GM19240 (cell line): ENCODE data around the gene HLA-G.
A peak's percentile ranks its signal among the peaks of the same experiment; 100 is the strongest.
"Not testable (repeated sequence)": the region's sequence is repeated elsewhere in the genome, so short reads cannot be mapped to it uniquely, and the experiment has no call there.

Source experiments
- DNase-seq: peaks from one replicate; pipeline ENCODE4 v3.0.0; 2011; ENCODE audit warnings: low spot score; ENCODE audit not compliant: insufficient read length

Gene HLA-G

DNA sequence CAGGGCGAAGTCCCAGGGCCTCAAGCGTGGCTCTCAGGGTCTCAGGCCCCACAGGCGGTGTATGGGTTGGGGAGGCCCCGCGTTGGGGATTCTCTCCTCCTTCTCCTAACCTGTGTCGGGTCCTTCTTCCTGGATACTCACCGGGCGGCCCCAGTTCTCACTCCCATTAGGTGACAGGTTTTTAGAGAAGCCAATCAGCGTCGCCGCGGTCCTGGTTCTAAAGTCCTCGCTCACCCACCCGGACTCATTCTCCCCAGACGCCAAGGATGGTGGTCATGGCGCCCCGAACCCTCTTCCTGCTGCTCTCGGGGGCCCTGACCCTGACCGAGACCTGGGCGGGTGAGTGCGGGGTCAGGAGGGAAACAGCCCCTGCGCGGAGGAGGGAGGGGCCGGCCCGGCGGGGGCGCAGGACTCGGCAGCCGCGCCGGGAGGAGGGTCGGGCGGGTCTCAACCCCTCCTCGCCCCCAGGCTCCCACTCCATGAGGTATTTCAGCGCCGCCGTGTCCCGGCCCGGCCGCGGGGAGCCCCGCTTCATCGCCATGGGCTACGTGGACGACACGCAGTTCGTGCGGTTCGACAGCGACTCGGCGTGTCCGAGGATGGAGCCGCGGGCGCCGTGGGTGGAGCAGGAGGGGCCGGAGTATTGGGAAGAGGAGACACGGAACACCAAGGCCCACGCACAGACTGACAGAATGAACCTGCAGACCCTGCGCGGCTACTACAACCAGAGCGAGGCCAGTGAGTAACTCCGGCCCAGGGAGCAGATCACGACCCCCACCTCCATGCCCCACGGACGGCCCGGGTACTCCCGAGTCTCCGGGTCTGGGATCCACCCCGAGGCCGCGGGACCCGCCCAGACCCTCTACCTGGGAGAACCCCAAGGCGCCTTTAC lies at the start of gene HLA-G:
Gene HLA-G (plus strand): TSS at position 247 of the 892 bp plus-strand sequence. CDS start 20 bp downstream, at position 267.
- DNase-seq, result no peak

DNA sequence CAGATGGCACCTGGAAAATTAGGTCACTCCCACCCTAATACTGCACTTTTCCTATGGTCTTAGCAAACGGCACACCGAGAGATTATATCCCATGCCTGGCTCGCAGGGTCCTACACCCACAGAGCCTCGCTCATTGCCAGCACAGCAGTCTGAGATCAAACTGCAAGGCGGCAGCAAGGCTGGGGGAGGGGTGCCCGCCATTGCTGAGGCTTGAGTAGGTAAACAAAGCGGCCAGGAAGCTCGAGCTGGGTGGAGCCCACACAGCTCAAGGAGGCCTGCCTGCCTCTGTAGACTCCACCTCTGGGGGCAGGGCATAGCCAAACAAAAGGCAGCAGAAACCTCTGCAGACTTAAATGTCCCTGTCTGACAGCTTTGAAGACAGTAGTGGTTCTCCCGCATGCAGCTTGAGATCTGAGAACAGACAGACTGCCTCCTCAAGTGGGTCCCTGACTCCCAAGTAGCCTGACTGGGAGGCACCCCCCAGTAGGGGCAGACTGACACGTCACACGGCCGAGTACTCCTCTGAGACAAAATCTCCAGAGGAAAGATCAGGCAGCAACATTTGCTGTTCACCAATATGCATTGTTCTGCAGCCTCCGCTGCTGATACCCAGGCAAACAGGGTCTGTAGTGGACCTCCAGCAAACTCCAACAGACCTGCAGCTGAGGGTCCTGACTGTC lies 47.5 kb upstream of the HLA-G start:
- not testable (repeated sequence) for DNase-seq

DNA sequence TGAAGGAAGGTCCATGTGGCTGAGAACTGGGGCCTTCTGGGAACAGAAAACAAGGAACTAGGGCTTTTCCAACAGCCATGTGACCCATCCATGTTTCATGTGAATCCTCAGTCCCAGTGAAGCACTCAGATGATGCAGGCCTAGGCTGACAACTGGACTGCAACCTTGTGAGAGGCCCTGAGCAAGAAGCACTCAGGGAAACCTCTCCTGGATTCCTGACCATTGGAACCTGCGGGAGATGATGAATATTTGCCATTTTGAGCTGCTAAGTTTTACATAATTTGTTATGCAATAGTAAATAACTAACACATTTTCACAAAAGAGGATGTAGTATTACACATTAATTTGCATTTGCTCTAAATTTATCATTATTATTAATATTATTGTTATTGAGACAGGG lies 38.4 kb upstream of the HLA-G start:
- no peak for DNase-seq

DNA sequence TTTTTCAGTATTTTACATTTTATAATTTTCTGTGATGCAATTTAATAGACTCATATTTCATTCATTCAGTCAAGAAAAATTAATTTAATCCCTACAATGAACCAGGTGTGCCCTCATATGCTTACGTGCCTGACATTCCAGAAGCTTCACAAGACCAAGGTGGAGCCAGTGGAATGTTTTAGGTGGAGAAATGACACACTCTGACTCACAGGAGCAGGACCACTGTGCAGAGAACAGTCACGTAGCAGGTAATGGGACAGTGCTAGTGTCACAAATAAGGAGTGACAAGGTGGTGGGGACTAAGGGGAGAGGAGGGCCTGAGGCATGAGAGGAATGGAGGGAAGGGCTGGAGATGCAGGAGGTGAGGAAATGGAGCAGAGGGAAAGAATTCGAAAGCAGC lies 37.0 kb upstream of the HLA-G start:
- no peak for DNase-seq

DNA sequence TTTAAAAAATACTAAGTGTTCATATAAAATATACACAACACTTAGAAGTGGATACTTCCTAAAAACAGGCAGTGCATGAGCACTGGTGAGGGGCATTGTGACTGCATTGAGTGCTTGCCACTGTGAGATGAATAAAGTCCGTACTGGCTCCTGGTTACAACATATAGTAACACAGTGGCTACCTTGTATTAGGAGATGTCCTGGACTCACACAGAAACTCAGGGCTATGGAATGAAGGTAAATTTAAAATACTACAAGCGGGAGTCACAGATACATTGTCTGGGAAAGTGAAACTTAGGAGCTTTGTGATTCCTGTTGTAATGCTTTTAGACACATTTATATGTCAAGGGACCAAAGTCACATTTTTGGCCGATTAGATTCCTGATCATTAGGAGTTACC lies 36.5 kb upstream of the HLA-G start:
- no peak for DNase-seq

DNA sequence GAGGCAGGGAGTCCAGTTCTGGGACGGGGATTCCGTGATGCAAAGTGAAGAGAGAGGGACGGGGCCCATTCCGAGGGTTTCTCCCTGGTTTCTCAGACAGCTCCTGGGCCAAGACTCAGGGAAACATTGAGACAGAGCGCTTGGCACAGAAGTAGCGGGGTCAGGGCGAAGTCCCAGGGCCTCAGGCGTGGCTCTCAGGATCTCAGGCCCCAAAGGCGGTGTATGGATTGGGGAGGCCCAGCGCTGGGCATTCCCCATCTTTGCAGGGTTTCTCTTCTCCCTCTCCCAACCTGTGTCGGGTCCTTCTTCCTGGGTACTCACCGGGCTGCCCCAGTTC lies 35.9 kb upstream of the HLA-G start:
- no peak for DNase-seq

DNA sequence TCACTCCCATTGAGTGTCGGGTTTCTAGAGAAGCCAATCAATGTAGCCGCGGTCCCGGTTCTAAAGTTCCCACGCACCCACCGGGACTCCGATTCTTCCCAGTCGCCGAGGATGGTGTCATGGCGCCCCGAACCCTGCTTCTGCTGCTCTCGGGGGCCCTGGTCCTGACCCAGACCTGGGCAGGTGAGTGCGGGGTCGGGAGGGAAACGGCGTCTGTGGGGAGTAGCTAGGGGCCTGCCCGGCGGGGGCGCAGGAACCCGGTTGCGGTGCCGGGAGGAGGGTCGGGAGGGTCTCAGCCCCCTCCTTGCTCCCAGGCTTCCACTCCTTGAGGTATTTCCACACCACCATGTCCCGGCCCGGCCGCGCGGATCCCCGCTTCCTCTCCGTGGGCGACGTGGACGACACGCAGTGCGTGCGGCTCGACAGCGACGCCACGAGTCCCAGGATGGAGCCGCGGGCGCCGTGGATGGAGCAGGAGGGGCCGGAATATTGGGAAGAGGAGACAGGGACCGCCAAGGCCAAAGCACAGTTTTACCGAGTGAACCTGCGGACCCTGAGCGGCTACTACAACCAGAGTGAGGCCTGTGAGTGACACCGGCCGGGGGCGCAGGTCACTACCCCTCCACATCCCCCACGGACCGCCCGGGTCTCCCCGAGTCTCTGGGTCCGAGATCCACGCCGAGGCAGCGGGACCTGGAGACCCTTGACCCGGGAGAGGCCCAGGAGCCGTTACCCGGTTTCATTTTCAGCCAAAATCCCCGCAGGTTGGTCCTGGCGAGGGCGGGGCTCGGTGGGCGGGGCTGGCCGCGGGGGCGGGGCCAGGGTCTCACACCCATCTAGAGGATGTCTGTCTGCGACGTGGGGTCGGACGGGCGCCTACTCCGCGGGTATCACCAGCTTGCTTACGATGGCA lies 35.2 kb upstream of the HLA-G start:
- DNase-seq, result peak; percentile 29

DNA sequence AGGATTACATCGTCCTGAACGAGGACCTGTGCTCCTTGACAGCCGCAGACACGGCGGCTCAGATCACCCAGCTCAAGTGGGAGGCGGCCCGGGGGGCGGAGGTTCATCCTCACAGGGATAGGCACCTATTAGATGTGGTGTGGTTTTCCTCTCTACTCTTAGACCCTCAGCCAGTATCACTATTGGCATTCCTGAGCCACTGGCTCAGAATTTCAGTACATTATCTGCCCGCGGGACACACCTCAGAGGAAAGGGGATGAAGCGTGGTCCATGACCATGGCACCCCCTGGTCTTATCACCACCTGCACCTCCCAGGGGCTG lies 34.6 kb upstream of the HLA-G start:
- DNase-seq, result no peak

DNA sequence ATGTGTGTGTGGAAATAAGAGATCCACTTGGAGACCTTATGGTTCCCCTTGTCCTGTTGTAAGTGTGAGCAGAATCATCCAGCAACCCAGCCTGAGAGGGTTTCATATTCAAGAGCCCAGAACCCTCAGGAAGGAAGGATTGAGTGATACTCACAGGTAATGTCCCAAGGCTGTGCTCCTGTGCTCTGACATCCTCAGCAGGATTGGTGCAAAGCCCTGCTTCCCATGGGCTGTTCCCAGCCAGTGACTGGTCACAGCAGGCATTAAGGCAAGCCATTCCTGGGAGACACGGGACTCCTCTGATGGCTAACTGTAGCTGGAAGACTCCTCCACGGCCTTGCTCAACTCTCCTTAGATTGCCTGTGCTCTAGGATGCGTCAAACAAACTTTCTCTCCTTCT lies 33.8 kb upstream of the HLA-G start:
- no peak for DNase-seq

DNA sequence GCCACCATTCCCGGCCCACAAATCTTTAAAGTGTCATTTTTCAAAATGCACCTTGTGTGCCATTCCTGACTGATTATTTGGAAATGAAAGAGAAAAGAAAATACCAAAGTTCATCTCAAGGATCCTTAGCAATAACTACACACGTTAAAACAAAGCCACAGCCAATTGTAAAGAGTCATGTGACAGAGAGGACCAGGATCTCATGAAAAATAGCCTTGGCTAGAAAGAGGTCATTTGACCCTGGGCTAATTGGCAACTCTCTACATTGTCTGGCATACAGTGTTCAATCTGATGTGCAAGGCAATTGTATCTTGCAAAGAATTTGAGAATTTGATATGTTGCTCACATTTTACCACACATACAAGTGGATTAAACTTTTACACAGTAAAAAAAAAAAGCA lies 31.6 kb upstream of the HLA-G start:
- DNase-seq, result no peak

DNA sequence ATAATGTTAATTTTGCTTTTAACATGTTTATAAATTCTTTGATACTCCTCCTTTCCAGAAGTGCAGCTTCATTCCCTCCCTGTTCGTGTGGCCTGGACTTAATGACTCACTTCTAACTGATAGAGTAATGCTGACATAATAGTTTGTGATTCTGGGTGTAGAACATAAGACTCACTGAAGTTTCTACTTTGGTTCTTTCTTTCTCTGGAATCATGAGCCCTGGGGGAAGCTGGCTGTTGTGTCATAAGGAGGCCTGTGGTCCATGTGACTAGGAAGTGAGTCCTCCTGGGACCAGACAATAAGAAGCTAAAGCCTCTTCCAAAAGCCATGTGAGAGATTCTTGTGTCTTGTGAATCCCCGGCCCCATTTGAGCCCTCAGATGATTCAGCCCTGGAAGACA lies 30.5 kb upstream of the HLA-G start:
- no peak for DNase-seq

DNA sequence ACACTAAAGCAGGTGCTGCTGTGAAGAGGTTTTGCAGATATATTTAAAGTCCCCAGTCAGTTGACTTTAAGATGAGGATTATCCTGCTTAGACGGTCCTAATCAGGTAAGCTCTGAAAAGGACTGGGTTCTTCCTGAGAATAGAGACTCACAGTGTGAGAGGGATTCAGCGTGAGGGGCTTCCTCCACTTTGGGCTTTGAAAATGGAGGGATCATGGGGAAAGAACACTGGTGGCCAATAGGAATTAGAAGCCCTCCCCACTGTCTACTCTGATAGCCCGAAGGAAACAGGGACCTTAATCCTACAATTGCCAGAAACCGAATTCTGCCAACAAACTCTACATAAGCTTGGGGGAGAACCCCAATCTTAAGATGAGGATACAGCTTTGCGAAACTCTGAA lies 29.7 kb upstream of the HLA-G start:
- no peak for DNase-seq

DNA sequence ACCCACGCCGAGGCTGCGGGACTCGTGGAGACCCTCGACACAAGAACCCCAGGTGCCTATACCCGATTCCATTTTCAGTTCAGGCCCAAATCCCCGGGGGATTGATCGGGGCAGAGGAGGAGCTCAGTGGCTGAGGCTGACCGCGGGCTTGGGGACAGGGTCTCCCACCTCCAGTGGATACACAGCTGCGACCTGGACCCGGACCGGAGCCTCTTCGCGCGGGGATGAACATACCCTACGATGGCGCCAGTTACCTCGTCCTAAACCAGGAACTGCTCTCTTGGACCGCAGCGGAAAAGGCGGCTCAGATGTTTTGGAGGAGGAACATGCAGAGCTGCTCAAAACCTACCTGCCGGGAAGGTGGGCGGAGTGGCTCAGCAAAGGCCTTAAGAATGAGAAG lies 27.4 kb upstream of the HLA-G start:
- no peak for DNase-seq

DNA sequence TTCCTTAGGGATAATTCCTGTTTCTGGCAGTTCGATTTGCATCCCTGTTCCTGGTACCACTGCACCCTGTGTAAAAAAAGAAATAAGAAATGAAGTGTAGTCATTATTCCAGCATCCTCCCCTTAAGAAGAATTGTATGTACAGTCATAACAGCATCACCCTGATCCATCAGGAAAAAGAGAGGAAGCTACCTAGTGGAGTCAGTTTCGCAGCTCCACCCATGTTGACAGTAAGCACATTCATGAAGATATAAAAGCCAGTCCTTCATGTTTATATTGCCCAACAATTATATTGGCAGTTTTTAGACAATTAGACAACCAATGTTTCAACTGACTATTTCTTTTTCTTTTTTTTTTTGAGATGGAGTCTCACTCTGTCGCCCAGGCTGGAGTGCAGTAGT lies 21.2 kb upstream of the HLA-G start:
- no peak for DNase-seq

DNA sequence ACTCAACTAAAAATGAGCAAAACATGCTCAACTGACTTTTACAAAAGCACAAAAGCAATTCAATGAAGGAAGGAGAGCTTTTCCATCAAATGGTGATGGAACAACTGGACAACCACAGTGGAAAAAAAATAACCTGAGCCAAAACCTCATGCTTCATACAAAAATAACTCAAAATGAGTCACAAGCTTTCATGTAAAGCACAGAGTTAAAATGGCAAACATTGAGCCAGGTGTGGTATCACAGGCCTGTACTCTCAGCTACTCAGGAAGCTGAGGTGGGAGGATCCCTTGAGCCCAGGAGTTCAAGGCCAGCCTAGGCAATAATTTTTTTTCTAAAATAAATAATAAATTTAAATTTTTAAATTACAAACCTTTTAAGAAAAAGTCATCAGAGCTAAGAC lies 18.4 kb upstream of the HLA-G start:
- no peak for DNase-seq

DNA sequence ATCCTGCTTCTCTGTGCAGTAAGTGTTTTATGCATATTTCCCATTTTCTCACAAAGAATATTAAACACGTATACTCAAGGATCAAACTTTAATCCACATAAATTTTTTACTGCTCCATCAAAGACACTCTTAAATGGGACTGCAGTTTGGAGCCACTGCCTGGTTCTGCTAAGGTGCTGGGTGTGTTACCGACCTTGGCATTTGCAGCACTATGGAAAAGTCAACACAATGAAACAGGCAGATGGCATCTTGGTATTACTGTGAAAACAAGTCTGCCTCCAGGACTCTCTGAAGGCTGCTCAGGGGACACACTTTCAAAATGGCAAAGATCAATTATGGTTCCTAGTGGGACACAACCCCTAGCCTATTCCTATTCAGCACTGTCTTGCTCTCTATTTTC lies 17.3 kb upstream of the HLA-G start:
- no peak for DNase-seq

DNA sequence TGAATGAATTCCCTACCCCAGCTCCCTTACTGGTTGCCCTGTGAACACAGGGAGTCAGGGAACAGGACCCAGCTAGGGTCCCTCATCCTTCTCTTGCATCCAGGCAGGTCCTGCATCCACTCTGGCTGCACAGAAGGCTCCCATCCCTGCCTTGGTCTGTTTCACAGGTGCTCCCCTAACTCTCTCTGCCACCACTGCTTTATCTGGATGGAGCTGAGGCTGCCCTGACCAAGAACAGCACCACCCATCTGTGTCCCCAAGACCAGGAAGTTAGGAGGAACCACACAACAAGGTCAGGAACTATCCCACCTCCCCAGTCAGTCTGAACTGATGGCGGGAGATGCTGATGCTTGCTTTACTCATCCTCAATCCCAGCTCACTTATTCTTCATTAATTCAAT lies 16.2 kb upstream of the HLA-G start:
- no peak for DNase-seq

DNA sequence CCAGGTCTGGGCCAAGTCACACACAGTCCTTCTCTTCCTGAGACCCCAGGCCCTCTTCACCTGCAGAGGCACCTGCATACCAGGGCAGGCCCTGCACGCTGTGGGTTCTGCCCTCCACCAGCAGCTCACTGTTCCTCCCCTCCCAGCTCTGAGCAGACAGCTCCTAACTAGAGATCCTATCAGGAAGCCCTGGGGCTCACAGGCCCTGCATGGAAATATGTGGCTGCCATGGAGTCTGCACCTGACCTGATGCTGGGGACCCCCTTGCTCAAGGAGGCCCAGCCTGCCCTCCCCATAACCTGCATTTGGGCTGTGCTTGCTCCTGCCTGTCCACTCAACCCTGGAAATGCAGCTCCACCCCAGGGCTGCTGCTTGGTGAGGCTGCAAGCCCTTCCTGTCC lies 14.6 kb upstream of the HLA-G start:
- no peak for DNase-seq

DNA sequence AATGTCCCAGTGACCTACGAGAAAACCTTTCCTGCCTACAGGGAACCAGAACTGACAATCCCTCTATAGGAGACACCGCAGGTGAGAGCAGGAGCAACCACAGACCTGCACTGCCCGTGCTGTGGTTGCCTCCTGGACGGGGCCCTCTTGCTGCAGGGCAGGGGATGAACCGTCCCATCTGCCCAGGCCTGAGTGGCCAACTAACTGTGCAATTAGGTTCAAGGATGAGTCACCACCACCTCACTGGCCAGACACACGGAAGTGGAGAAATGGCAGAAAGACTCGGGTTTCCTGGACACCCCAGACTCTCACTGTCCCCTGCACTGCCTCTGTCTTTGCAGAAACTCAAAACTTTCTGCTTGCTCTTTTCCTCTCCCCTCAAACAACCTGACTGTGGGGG lies 13.8 kb upstream of the HLA-G start:
- no peak for DNase-seq

DNA sequence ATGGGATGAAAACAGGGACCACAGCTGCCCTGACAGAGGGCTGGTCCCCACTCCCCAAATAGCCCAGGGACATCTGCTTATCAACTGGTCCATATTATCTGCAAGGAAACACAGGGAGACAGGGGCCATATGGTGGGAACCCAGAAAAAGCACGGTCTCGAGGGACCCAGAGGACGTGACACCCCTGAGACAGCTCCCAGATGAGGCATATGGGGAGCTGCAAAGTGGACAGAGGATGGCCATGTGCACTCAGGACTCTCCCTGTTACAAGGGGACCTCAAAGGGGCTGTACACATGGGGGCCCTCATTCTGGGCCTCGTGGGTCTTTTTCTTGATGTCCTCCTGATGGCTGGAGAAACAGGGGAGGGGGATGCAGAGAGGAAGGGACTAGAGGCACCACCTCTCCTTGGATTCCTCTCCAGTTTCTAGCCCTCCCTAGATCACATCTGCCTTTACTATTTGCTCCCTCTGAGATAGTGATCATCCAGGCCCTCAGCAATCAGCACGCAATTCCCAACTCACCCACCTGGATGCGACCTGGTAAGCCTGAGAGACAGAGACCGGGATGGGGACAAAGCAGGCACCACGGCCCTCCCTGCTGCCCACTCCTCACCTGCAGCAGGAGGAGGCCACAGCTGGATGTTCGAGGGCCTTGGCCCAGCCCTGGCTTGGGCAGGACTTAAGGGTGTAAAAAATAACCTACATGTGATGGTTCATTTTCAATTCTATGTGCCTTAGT lies 13.1 kb upstream of the HLA-G start:
- no peak for DNase-seq

DNA sequence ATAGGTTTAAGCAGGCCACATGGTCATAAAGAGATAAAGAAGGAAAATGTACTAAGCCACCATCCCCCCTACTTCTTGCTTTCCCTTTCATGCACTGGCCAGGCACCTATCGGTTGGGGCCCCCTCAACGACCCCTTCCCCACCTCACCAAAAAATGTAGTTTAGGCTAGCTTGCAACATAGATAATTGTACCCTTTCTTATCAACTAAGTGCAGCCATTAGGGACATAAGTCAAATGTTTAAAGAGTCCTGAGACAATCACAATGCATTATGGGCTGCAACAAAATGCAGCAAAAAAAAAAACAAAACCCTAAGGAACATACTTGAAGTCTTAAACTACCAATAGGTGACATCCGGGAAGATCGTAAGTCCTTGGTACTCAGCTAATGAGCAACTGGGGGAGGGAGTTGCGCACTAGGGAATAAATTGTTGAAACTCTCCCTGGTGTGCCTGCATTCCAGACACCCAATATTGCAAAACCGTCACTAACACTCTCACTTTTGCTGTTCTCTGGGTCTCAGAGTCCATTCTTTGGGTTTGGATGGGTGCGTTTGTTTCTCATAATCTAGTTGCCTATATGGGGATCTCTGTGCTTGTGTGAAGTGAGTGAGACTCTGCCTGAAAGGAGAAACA lies 12.4 kb upstream of the HLA-G start:
- DNase-seq, result no peak
